Nephron (organoid): ENCODE measurements around the gene LRP8.

Experiments used
- H3K27ac Mint-ChIP-seq, 3 experiments: 2 replicates each; pipeline ENCODE4 v1.8.0; 2020; ENCODE audit warnings: mixed read lengths in 3 of 3, mild to moderate bottlenecking in 2 of 3, moderate library complexity in 1 of 3
- H3K27me3 Mint-ChIP-seq: 2 replicates; pipeline ENCODE4 v1.8.0; 2021; ENCODE audit warnings: low read depth, mild to moderate bottlenecking, moderate library complexity, mixed read lengths
- H3K36me3 Mint-ChIP-seq: 2 replicates; pipeline ENCODE4 v1.8.0; 2020; ENCODE audit warnings: low read depth, mixed read lengths
- H3K4me1 Mint-ChIP-seq: 2 replicates; pipeline ENCODE4 v1.8.0; 2020; ENCODE audit warnings: mixed read lengths
- H3K4me3 Mint-ChIP-seq, 3 experiments: 2 replicates each; pipeline ENCODE4 v1.8.0; 2020; ENCODE audit warnings: mild to moderate bottlenecking in 3 of 3, mixed read lengths in 3 of 3, moderate library complexity in 2 of 3
- H3K9me3 Mint-ChIP-seq: 2 replicates; pipeline ENCODE4 v1.8.0; 2020; ENCODE audit warnings: mixed read lengths
- TF ChIP-seq, protein P1 (sequence below), 3 experiments: fragments of 200-600 bp; sonication (generic); IDR thresholded peaks; one replicate each; pipeline ENCODE4 v1.5.0; 2021; ENCODE audit warnings: antibody characterized with exemption in 3 of 3; ENCODE audit not compliant: unreplicated experiment in 3 of 3

Gene LRP8

DNA sequence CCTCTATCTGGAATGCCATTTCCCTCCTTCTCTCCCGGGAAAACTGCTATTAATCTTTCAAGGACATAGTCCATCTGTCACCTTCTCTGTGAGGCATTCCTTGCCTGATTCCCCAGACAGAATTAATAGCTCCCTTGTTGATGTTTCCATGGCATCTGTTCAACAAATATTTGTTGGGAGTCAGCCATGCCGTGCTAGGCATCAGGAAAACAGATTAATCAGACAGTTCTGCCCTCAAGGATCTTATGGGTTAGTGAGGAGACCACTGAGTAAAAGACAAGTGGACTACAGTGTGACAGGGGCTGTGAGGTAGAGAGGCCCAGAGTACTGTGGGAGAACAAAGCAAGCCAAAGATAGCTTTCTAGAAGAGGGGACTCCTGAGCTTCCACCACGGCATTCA lies 78.2 kb downstream of the LRP8 start:
- Mint-ChIP-seq H3K9me3 (no peaks in the 10 kb centered on the region), H3K27me3 (no peaks in the 10 kb centered on the region), H3K36me3 (peaks cover 9% of the 10 kb centered on the region), H3K4me1 (no peaks in the 10 kb centered on the region), H3K27ac (peak overlapping the region in 2 of 3 experiments; percentile 3 to 80), H3K4me3 (no peak overlapping the region)
- TF ChIP-seq, protein P1, sequence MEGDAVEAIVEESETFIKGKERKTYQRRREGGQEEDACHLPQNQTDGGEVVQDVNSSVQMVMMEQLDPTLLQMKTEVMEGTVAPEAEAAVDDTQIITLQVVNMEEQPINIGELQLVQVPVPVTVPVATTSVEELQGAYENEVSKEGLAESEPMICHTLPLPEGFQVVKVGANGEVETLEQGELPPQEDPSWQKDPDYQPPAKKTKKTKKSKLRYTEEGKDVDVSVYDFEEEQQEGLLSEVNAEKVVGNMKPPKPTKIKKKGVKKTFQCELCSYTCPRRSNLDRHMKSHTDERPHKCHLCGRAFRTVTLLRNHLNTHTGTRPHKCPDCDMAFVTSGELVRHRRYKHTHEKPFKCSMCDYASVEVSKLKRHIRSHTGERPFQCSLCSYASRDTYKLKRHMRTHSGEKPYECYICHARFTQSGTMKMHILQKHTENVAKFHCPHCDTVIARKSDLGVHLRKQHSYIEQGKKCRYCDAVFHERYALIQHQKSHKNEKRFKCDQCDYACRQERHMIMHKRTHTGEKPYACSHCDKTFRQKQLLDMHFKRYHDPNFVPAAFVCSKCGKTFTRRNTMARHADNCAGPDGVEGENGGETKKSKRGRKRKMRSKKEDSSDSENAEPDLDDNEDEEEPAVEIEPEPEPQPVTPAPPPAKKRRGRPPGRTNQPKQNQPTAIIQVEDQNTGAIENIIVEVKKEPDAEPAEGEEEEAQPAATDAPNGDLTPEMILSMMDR (IDR thresholded peaks at IDR 0.05; ENCODE audit: unreplicated experiment in 3 of 3), result no peak

DNA sequence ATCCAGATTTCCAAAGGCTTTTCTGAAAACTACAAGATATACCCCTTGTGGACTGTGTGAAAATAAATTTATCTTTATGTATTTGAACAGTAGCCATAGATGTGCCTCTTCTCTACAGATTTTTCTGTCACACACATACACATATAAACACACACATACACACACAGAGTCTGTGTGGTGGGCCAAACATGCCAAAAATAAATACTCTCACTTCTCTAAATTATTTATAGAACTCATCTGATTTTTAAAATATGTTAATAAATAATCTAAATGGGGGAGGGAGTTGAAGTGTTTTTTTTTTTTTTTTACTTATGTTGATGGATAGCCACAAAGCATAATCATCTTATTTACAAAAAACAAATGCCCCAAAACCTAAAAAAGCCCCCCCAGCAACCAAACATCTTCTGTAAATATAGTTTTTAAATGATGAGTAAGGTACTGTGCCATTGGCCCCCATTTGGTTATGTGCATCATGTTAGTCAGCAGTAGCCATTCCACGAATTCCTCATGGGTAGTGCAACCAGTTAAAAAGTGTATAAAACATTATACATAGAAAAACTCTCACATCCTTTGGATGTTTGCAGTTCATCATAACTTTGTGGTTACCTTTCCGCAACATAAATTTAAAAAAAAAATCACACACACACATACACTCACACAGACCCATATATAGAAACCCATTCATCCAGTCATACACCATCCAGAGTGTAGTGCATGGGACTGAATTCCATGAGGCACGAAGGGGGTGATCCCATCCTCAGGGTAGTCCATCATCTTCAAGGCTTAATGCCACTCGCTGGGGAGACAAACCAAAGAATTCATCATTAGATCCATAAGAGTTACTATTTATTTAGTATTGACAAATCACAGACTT lies 81.4 kb downstream of the LRP8 start:
- TF ChIP-seq, protein P1 (IDR thresholded peaks at IDR 0.05; ENCODE audit: unreplicated experiment in 3 of 3), result no peak
- no peak overlapping the region for H3K4me3 Mint-ChIP-seq
- peaks cover 9% of the 10 kb centered on the region for H3K36me3 Mint-ChIP-seq
- no peaks in the 10 kb centered on the region for H3K27me3 Mint-ChIP-seq
- H3K4me1 Mint-ChIP-seq, result no peaks in the 10 kb centered on the region
- H3K27ac Mint-ChIP-seq, result no peak overlapping the region
- no peaks in the 10 kb centered on the region for H3K9me3 Mint-ChIP-seq

DNA sequence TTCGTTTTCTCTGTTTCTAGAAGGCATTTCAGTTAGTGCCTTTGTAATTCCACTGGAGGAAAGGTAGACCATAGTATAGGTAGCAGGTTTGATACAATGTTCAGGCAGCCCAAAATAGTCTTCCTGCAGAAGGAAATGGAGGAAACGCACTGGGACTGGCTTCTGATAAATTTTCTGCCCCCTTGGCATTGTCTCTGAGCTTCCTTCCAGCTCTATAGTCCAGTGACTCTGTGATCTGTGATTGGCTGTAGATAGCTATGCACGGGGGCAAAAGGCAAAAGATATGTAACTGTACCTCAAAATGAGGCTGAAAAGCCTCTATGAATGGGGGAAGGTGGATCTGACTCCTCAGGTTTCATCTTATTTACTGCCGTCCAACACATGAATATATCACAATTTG lies 83.7 kb downstream of the LRP8 start:
- no peaks in the 10 kb centered on the region for H3K9me3 Mint-ChIP-seq
- no peaks in the 10 kb centered on the region for H3K27me3 Mint-ChIP-seq
- H3K4me1 Mint-ChIP-seq, result no peaks in the 10 kb centered on the region
- peaks cover 4% of the 10 kb centered on the region for H3K36me3 Mint-ChIP-seq
- H3K4me3 Mint-ChIP-seq, result no peak overlapping the region
- TF ChIP-seq, protein P1 (IDR thresholded peaks at IDR 0.05; ENCODE audit: unreplicated experiment in 3 of 3), result no peak
- H3K27ac Mint-ChIP-seq, result no peak overlapping the region

DNA sequence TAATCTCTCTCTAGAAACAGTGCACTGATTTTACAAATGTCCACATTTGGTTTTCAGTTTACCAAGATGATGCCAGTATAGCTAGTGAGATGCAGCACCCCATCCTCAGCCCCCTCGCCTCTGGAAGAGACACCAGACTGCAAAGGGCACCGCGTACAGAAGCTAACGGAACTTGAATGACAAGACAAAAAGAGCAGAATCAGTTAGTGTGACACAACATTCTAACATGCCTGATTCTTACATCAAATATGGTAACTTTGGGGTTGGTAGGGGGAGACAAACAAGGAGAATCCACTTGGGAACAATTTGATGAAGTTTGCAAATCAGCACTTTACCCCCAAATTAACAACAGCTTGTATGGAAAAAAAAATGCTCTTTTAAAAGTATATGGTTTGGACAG lies 85.5 kb downstream of the LRP8 start:
- Mint-ChIP-seq H3K27me3 (no peaks in the 10 kb centered on the region), H3K4me1 (peaks cover 11% of the 10 kb centered on the region), H3K4me3 (no peak overlapping the region), H3K27ac (no peak overlapping the region), H3K9me3 (no peaks in the 10 kb centered on the region), H3K36me3 (peaks cover 4% of the 10 kb centered on the region)
- TF ChIP-seq, protein P1 (IDR thresholded peaks at IDR 0.05; ENCODE audit: unreplicated experiment in 3 of 3), result no peak

DNA sequence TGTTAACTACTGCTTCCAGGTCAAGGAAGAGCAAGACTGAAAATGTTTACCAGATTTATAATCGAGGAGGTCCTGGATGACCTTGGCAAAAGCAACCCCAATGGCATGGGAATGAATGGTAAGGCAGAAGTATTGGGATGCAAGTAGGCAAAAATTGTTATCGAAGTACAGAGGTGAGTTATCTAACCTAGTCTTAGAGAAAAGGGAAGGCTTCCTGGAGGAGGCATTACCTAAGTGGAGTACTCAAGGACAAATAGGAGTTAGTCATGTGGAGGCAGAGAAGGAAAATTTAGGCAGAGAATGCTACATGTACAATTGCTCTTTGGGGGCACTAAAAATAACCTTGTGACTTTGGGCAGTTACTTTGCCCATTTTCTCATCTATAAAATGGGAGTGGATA lies 86.0 kb downstream of the LRP8 start:
- Mint-ChIP-seq H3K4me3 (no peak overlapping the region), H3K27ac (no peak overlapping the region), H3K36me3 (peaks cover 4% of the 10 kb centered on the region), H3K9me3 (no peaks in the 10 kb centered on the region), H3K27me3 (no peaks in the 10 kb centered on the region), H3K4me1 (peaks cover 12% of the 10 kb centered on the region)
- TF ChIP-seq, protein P1 (IDR thresholded peaks at IDR 0.05; ENCODE audit: unreplicated experiment in 3 of 3), result no peak
